ENCODE data around the gene ZNF605. TPM values are rescaled to one million over a fixed set of nuclear protein-coding genes. Genes with fewer than 3 reads are reported as not detected.

Gene ZNF605
- total RNA-seq, 1 experiment from 2014 or later: 19.3 TPM

- TF ChIP-seq, protein P1, sequence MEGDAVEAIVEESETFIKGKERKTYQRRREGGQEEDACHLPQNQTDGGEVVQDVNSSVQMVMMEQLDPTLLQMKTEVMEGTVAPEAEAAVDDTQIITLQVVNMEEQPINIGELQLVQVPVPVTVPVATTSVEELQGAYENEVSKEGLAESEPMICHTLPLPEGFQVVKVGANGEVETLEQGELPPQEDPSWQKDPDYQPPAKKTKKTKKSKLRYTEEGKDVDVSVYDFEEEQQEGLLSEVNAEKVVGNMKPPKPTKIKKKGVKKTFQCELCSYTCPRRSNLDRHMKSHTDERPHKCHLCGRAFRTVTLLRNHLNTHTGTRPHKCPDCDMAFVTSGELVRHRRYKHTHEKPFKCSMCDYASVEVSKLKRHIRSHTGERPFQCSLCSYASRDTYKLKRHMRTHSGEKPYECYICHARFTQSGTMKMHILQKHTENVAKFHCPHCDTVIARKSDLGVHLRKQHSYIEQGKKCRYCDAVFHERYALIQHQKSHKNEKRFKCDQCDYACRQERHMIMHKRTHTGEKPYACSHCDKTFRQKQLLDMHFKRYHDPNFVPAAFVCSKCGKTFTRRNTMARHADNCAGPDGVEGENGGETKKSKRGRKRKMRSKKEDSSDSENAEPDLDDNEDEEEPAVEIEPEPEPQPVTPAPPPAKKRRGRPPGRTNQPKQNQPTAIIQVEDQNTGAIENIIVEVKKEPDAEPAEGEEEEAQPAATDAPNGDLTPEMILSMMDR (conservative IDR thresholded peaks at IDR 0.05): no peak
- H3K4me3 Mint-ChIP-seq: no peak overlapping the region
- Histone ChIP-seq H3K9me3 (ENCODE audit: control insufficient read depth, low read depth, low read length) (peaks cover 76% of the 10 kb centered on the region), H2BK5ac (ENCODE audit: insufficient read length, low read length) (no peak overlapping the region), H3K23me2 (ENCODE audit: insufficient read length, low read depth, low read length, poor library complexity, severe bottlenecking) (no peaks in the 10 kb centered on the region), H2BK120ac (ENCODE audit: low read depth, low read length, poor library complexity, severe bottlenecking) (no peak overlapping the region), H3K27me3 (ENCODE audit: insufficient read depth, low read length) (no peaks in the 10 kb centered on the region), H3K56ac (ENCODE audit: insufficient read length, low read depth, low read length) (no peak overlapping the region), H3K27ac (ENCODE audit: insufficient read length, low read depth, low read length) (no peak overlapping the region), H4K91ac (ENCODE audit: insufficient read length, low read depth, low read length) (no peak overlapping the region), H2BK15ac (ENCODE audit: low read depth, low read length) (no peak overlapping the region), H3K4me2 (ENCODE audit: insufficient read depth, insufficient read length, low read length) (no peak overlapping the region), H2BK12ac (ENCODE audit: insufficient read length, low read depth, low read length) (no peak overlapping the region), H3K9ac (ENCODE audit: extremely low read depth, insufficient read length, low read length) (no peak overlapping the region), H4K20me1 (ENCODE audit: control insufficient read depth, insufficient read depth, insufficient read length) (no peaks in the 10 kb centered on the region), H3K23ac (ENCODE audit: insufficient read length, low read depth, low read length) (no peak overlapping the region), H3K79me1 (ENCODE audit: insufficient read depth, low read depth, low read length, poor library complexity, severe bottlenecking) (no peaks in the 10 kb centered on the region), H3K14ac (ENCODE audit: insufficient read depth, low read length) (no peak overlapping the region), H3K4ac (ENCODE audit: low read depth, low read length) (no peak overlapping the region), H3K18ac (ENCODE audit: insufficient read length, low read depth, low read length) (no peak overlapping the region), H4K5ac (ENCODE audit: insufficient read length, low read depth, low read length) (no peak overlapping the region), H3K4me1 (ENCODE audit: insufficient read depth, low read length) (no peaks in the 10 kb centered on the region), H2AK5ac (ENCODE audit: insufficient read length, low read length) (no peak overlapping the region), H3T11ph (ENCODE audit: low read length) (no peak overlapping the region), H3K79me2 (ENCODE audit: insufficient read depth, low read length) (no peaks in the 10 kb centered on the region), H2BK20ac (ENCODE audit: low read depth, low read length, poor library complexity, severe bottlenecking) (no peak overlapping the region), H4K8ac (replicated peaks; ENCODE audit: insufficient read length, low read depth, low read length) (no peak overlapping the region), H2AFZ (ENCODE audit: low read length) (no peak overlapping the region)
- no peak overlapping the region for H3K27ac Mint-ChIP-seq
- H3K36me3 Mint-ChIP-seq (ENCODE audit: insufficient read depth in 1 of 3, low read depth in 3 of 3): peaks cover 61 to 91% (median 84%) of the 10 kb centered on the region in 3 experiments
- no peak for DNase-seq
- WGBS (ENCODE audit: extremely low coverage, insufficient read length, low lambda C conversion rate): no CpG with 5 or more reads among the region's 8 CpGs
- no peaks in the 10 kb centered on the region for H3K4me1 Mint-ChIP-seq
- H3K9me3 Mint-ChIP-seq: peaks cover 95 to 97% of the 10 kb centered on the region in 2 experiments
- H3K27me3 Mint-ChIP-seq (ENCODE audit: low read depth): peaks cover 18% of the 10 kb centered on the region
Observed at GRCh38 chr12:132925597-132926414, 30.3 kb downstream of the ZNF605 start.
